Suprapubic skin (tissue), 4 donors: Measurements from ENCODE around the gene MAGEB2. TPM values are rescaled to one million over a fixed set of nuclear protein-coding genes. Genes with fewer than 3 reads are reported as not detected.

Source experiments
- DNase-seq, 2 donors: peaks; one replicate each; pipeline ENCODE4 v3.0.0-alpha.2; 2019; ENCODE audit warnings: low spot score in 2 of 2
- H3K27ac ChIP-seq: fragments of 200-600 bp; sonication (generic); one replicate; pipeline ENCODE4 v1.5.1; 2019
- H3K27me3 ChIP-seq: fragments of 200-600 bp; sonication (generic); one replicate; pipeline ENCODE4 v1.5.1; 2019
- H3K36me3 ChIP-seq: fragments of 200-600 bp; sonication (generic); one replicate; pipeline ENCODE4 v1.5.1; 2019
- H3K4me1 ChIP-seq: fragments of 200-600 bp; sonication (generic); one replicate; pipeline ENCODE4 v1.5.1; 2019
- H3K4me3 ChIP-seq: fragments of 200-600 bp; sonication (generic); one replicate; pipeline ENCODE4 v1.5.1; 2019; ENCODE audit warnings: mild to moderate bottlenecking
- H3K9me3 ChIP-seq: fragments of 200-600 bp; sonication (generic); one replicate; pipeline ENCODE4 v1.5.1; 2019
- CTCF ChIP-seq, 2 donors: fragments of 200-600 bp in 1 of 2; fragments of 450-650 bp in 1 of 2; sonication (generic) in 1 of 2; IDR thresholded peaks; one replicate each; pipeline ENCODE4 v1.5.1; 2016 to 2019; ENCODE audit warnings: antibody characterized with exemption in 2 of 2, mild to moderate bottlenecking in 1 of 2, moderate library complexity in 1 of 2
- EP300 ChIP-seq: sonication (generic); formaldehyde crosslinking; IDR thresholded peaks from one replicate; pipeline ENCODE4 v1.6.1; 2017; ENCODE audit warnings: antibody characterized with exemption
- POLR2A ChIP-seq, 2 donors: fragments of 450-650 bp; IDR thresholded peaks; one replicate each; pipeline ENCODE4 v1.6.1; 2017; ENCODE audit warnings: antibody characterized with exemption in 2 of 2, mild to moderate bottlenecking in 2 of 2, moderate library complexity in 2 of 2
- POLR2AphosphoS5 ChIP-seq, 3 donors: sonication (generic); formaldehyde crosslinking; IDR thresholded peaks; one replicate each; pipeline ENCODE4 v1.6.1; 2017; ENCODE audit warnings: antibody characterized with exemption in 3 of 3
- WGBS: methylation state at CpG from one replicate; pipeline ENCODE4 v1.1.5; 2018; 5-methylcytosine and 5-hydroxymethylcytosine counted together
- total RNA-seq, 4 donors: library from RNA; depleted of rRNA; stranded (reverse); fragments of >200 nt; gene quantifications; one replicate each; pipeline ENCODE4 v1.1.0, GENCODE V29; 2016

Gene MAGEB2
- total RNA-seq, 4 donors from 2014 or later = not detected

- Histone ChIP-seq H3K27me3 (no peaks in the 10 kb centered on the region), H3K36me3 (no peaks in the 10 kb centered on the region), H3K4me1 (no peaks in the 10 kb centered on the region), H3K4me3 (no peak overlapping the region), H3K9me3 (no peaks in the 10 kb centered on the region), H3K27ac (no peak overlapping the region)
- 68% methylated on average over 2 of the region's 2 CpGs for WGBS
- TF ChIP-seq POLR2A (IDR thresholded peaks at IDR 0.05) (no peak), CTCF (IDR thresholded peaks at IDR 0.05) (no peak), POLR2AphosphoS5 (IDR thresholded peaks at IDR 0.05) (no peak)
- no peak for DNase-seq
These were observed 9.2 kb downstream of the MAGEB2 start for GRCh38 chrX:30224536-30224935.

- Histone ChIP-seq H3K27ac (no peak overlapping the region), H3K4me3 (no peak overlapping the region), H3K4me1 (no peaks in the 10 kb centered on the region), H3K9me3 (no peaks in the 10 kb centered on the region), H3K36me3 (no peaks in the 10 kb centered on the region), H3K27me3 (no peaks in the 10 kb centered on the region)
- DNase-seq = no peak
- WGBS = 25% methylated on average over 1 of the region's 1 CpG
- TF ChIP-seq EP300 (no peak), POLR2AphosphoS5 (IDR thresholded peaks at IDR 0.05) (no peak), POLR2A (IDR thresholded peaks at IDR 0.05) (no peak), CTCF (IDR thresholded peaks at IDR 0.05) (no peak)
These were observed 13.2 kb downstream of the MAGEB2 start for GRCh38 chrX:30228526-30228925.

- Histone ChIP-seq H3K4me3 (no peak within 1 kb of the TSS), H3K9me3 (no peaks in the 10 kb centered on the region), H3K4me1 (no peaks in the 10 kb centered on the region), H3K27ac (no peak within 1 kb of the TSS), H3K27me3 (no peaks in the 10 kb centered on the region), H3K36me3 (no peaks in the 10 kb centered on the region)
- TF ChIP-seq EP300 (no peak), CTCF (IDR thresholded peaks at IDR 0.05) (no peak), POLR2A (IDR thresholded peaks at IDR 0.05) (no peak), POLR2AphosphoS5 (IDR thresholded peaks at IDR 0.05) (no peak)
- 60% methylated on average over 4 of the region's 4 CpGs for WGBS
- DNase-seq = no peak
These were observed 15.0 kb downstream of the MAGEB2 start, which contains the start of gene MAGEB3 for GRCh38 chrX:30230395-30230794. TSS of gene MAGEB3 (plus strand) at chrX:30230657. CDS start at chrX:30235925, 5,268 bp downstream.

- H3K4me3 ChIP-seq = no peak within 1 kb of the TSS
- WGBS = 73% methylated on average over 10 of the region's 10 CpGs
- no peak within 1 kb of the TSS for H3K27ac ChIP-seq
- DNase-seq = no peak
- H3K27me3 ChIP-seq = no peaks in the 10 kb centered on the region
- H3K4me1 ChIP-seq = no peaks in the 10 kb centered on the region
- H3K9me3 ChIP-seq = no peaks in the 10 kb centered on the region
- no peak for TF ChIP-seq POLR2AphosphoS5 (IDR thresholded peaks at IDR 0.05)
- TF ChIP-seq POLR2A (IDR thresholded peaks at IDR 0.05) = no peak
- no peak for TF ChIP-seq EP300
- no peak for TF ChIP-seq CTCF (IDR thresholded peaks at IDR 0.05)
- no peaks in the 10 kb centered on the region for H3K36me3 ChIP-seq
These were observed 26.5 kb downstream of the MAGEB2 start, which contains the start of gene MAGEB4 for GRCh38 chrX:30241724-30242415. TSS of gene MAGEB4 (plus strand) at chrX:30242000. CDS start at chrX:30242136, 136 bp downstream.

GRCh38 chrX:30246769-30247489 is 31.6 kb downstream of the MAGEB2 start, which contains the start of gene MAGEB1:
TSS of gene MAGEB1 (plus strand) at chrX:30247146. CDS start at chrX:30250494, 3,348 bp downstream.
- H3K9me3 ChIP-seq = no peaks in the 10 kb centered on the region
- no peaks in the 10 kb centered on the region for H3K4me1 ChIP-seq
- no peak within 1 kb of the TSS for H3K4me3 ChIP-seq
- WGBS = 85% methylated on average over 29 of the region's 38 CpGs
- H3K27me3 ChIP-seq = no peaks in the 10 kb centered on the region
- H3K36me3 ChIP-seq = no peaks in the 10 kb centered on the region
- DNase-seq = no peak
- TF ChIP-seq EP300 = no peak
- H3K27ac ChIP-seq = no peak within 1 kb of the TSS
